Heart left ventricle (tissue), 16 donors: Measurements from ENCODE around the gene MAP4K1. TPM values are rescaled to one million over a fixed set of nuclear protein-coding genes. Genes with fewer than 3 reads are reported as not detected.
"Not testable (repeated sequence)": the region's sequence is repeated elsewhere in the genome, so short reads cannot be mapped to it uniquely, and the experiment has no call there.

Experiments
- ATAC-seq, 4 donors: fragments of 200-7000 bp; cut with Tn5 transposase; one replicate each; pipeline ENCODE4 v1.9.1; 2020 to 2022; ENCODE audit warnings: moderate library complexity in 4 of 4, mild to moderate bottlenecking in 3 of 4, moderate number of reproducible peaks in 1 of 4
- DNase-seq, 5 donors: peaks; one replicate each; pipeline ENCODE4 v3.0.0-alpha.2; 2020
- H3K27ac ChIP-seq, 12 donors: fragments of 200-600 bp; sonication (generic) in 4 of 12; one replicate each; pipeline versions ENCODE4 v1.5.0 to v1.8.0; 2016 to 2022; ENCODE audit warnings: mild to moderate bottlenecking in 2 of 12
- H3K27me3 ChIP-seq, 9 donors: fragments of 200-600 bp; sonication (generic) in 2 of 9; one replicate each; pipeline versions ENCODE4 v1.5.1 to v1.8.0; 2016 to 2022; ENCODE audit warnings: mild to moderate bottlenecking in 3 of 9
- H3K36me3 ChIP-seq, 9 donors: fragments of 200-600 bp; sonication (generic) in 2 of 9; one replicate each; pipeline versions ENCODE4 v1.5.0 to v1.8.0; 2018 to 2022; ENCODE audit warnings: mild to moderate bottlenecking in 2 of 9
- H3K4me1 ChIP-seq, 12 donors: fragments of 200-600 bp; sonication (generic) in 4 of 12; one replicate each; pipeline versions ENCODE4 v1.5.0 to v1.8.0; 2016 to 2022; ENCODE audit warnings: mild to moderate bottlenecking in 3 of 12
- H3K4me3 ChIP-seq, 12 donors: fragments of 200-600 bp; sonication (generic) in 4 of 12; one replicate each; pipeline versions ENCODE4 v1.5.0 to v1.8.0; 2017 to 2022; ENCODE audit warnings: mild to moderate bottlenecking in 9 of 12, moderate library complexity in 4 of 12
- H3K9me3 ChIP-seq, 12 donors: fragments of 200-600 bp; sonication (generic) in 4 of 12; one replicate each; pipeline versions ENCODE4 v1.5.0 to v1.8.0; 2016 to 2022; ENCODE audit warnings: mild to moderate bottlenecking in 1 of 12
- CTCF ChIP-seq, 12 donors: fragments of 200-600 bp; sonication (generic) in 4 of 12; IDR thresholded peaks; one replicate each; pipeline versions ENCODE4 v1.5.0 to v1.8.0; 2018 to 2022; ENCODE audit warnings: antibody characterized with exemption in 12 of 12, mild to moderate bottlenecking in 5 of 12
- POLR2A ChIP-seq, 2 donors: fragments of 450-650 bp; IDR thresholded peaks; one replicate each; pipeline ENCODE4 v1.6.1; 2017; ENCODE audit warnings: antibody characterized with exemption in 2 of 2, mild to moderate bottlenecking in 2 of 2, moderate library complexity in 2 of 2
- WGBS, 4 donors: extraction: QIAGEN DNeasy Blood & Tissue Kit in 2 of 4; methylation state at CpG; one replicate each; pipeline versions ENCODE4 v1.1.5 to v1.1.7; 2013 to 2018; 5-methylcytosine and 5-hydroxymethylcytosine counted together
- intact Hi-C, 10 donors: fragments of 100-400 bp; cut with DNase I; formaldehyde crosslinking; loops; one replicate each; pipeline versions ENCODE4 v1.11.1 to v1.14.2; 2022
- polyA plus RNA-seq, 2 donors: library from polyadenylated mRNA; stranded (reverse); fragments of 200-250 nt; gene quantifications; one replicate each; pipeline ENCODE4 v1.2.3, GENCODE V29; 2013
- total RNA-seq, 9 donors: library from RNA; depleted of rRNA in 2 of 9; stranded (reverse); fragments of >200 nt in 2 of 9; fragmentation: NEBNext Ultra II Directional in 3 of 9; extraction: Animal tissue kit (Norgen Biotek cat#: 25700) in 3 of 9; gene quantifications; one replicate each; pipeline versions ENCODE4 v1.1.0 to v1.2.4, GENCODE V29; 2016 to 2023
- donor health status: ischemic (EF 13 %, LVEDD 7.1; RV severe dilation, severe dysfunction).
- donor health status: healthy with polysubstance abuse.
- donor health status: DM: no; HTN: yes; CAD: no.
- donor health status: DM: no; HTN: no; CAD: no.
- donor health status: ischemic (EF 25% LVEDD 6.9; RV normal size, moderate dysfunction).
- donor health status: ischemic (EF 25% LVEDD 5.7; RV mildly dilated, moderate dysfunction).
- donor health status: healthy.
- donor health status: DM: yes; HTN: yes; CAD: no.
- donor health status: ischemic (EF 35%, LVEDD 5.7; RV mildly dilated, moderate dysfunction).
- donor health status: nonischemic (EF 11% LVEDD 7.7; RV severe dilation, severe dysfunction).
- donor health status: DM: yes; HTN: yes; CAD: no.
- donor health status: PGD.
- donor health status: ischemic (EF 29% LVEDD 5.4; RV normal size, mild dysfunction).
- donor health status: nonischemic (EF 23%, LVEDD 6.1; RV moderate dilation, normal function).

MAP4K1 gene
- total and polyA plus RNA-seq, 11 donors: 0.69 to 9.9 (median 2.7) TPM

- TF ChIP-seq CTCF (IDR thresholded peaks at IDR 0.05): peak; percentile 91 to 97 (median 95)
- TF ChIP-seq POLR2A (IDR thresholded peaks at IDR 0.05): no peak
- no peaks in the 10 kb centered on the region for H3K27me3 ChIP-seq
- H3K4me3 ChIP-seq: no peak overlapping the region
- intact Hi-C loops: loop anchor here in 9 of 10 donors (1.0 to 10.0 kb wide), 10 partner anchors 72 to 300 kb away; partner anchors contain the start of genes FAM98C (in 9 of the 9), MRPS12 (in 6 of the 9), SARS2 (in 6 of the 9) and ECH1 (in 2 of the 9)
- H3K4me1 ChIP-seq: peaks cover 0 to 34% (median 23%) of the 10 kb centered on the region in 12 donors
- 67 to 69% (median 68%) methylated on average over 15 to 17 of the region's 17 CpGs for WGBS, 4 donors
- peak in 3 of 4 donors; percentile 47 to 55 (median 50) for ATAC-seq
- no peaks in the 10 kb centered on the region for H3K9me3 ChIP-seq
- peak; percentile 64 to 87 (median 75) for DNase-seq
- peak overlapping the region in 10 of 12 donors; percentile 20 to 52 (median 38) for H3K27ac ChIP-seq
- H3K36me3 ChIP-seq: peaks cover 0 to 77% (median 62%) of the 10 kb centered on the region in 9 donors
These were observed 17.2 kb upstream of the MAP4K1 start for GRCh38 chr19:38634757-38635482.

GRCh38 chr19:38632476-38633213 lies 14.9 kb upstream of the MAP4K1 start:
- H3K27me3 ChIP-seq: no peaks in the 10 kb centered on the region
- H3K4me1 ChIP-seq: peaks cover 0 to 29% (median 21%) of the 10 kb centered on the region in 12 donors
- no peak overlapping the region for H3K27ac ChIP-seq
- TF ChIP-seq POLR2A (IDR thresholded peaks at IDR 0.05) (no peak), CTCF (IDR thresholded peaks at IDR 0.05) (no peak)
- peaks cover 0 to 85% (median 82%) of the 10 kb centered on the region in 9 donors for H3K36me3 ChIP-seq
- 89 to 91% (median 90%) methylated on average over 15 to 16 of the region's 16 CpGs for whole genome bisulfite sequencing, 4 donors
- intact Hi-C loops: loop anchor here in 8 of 10 donors (5.0 to 10.0 kb wide), 7 partner anchors 85 to 302 kb away; partner anchors contain the start of genes FAM98C (in 5 of the 8), MRPS12 (in 4 of the 8), SARS2 (in 4 of the 8) and ECH1 (in 2 of the 8)
- ATAC-seq: no peak
- no peaks in the 10 kb centered on the region for H3K9me3 ChIP-seq
- no peak for DNase-seq
- H3K4me3 ChIP-seq: no peak overlapping the region

- not testable (repeated sequence) for ATAC-seq, H3K4me3 ChIP-seq, H3K9me3 ChIP-seq, DNase-seq, H3K27me3 ChIP-seq
- intact Hi-C loops: loop anchor here in 8 of 10 donors (5.0 to 10.0 kb wide), 7 partner anchors 85 to 303 kb away; partner anchors contain the start of genes FAM98C (in 5 of the 8), MRPS12 (in 4 of the 8), SARS2 (in 4 of the 8) and ECH1 (in 2 of the 8)
- H3K4me1 ChIP-seq: peaks cover 0 to 26% (median 16%) of the 10 kb centered on the region in 12 donors
- H3K36me3 ChIP-seq: peaks cover 0 to 92% (median 89%) of the 10 kb centered on the region in 9 donors
- H3K27ac ChIP-seq: peak overlapping the region in 1 of 12 donors; percentile 28
- WGBS, 4 donors: 61 to 67% (median 64%) methylated on average over 7 of the region's 7 CpGs
These were observed 14.2 kb upstream of the MAP4K1 start for GRCh38 chr19:38631811-38632475.

- not testable (repeated sequence) for H3K27me3 ChIP-seq, H3K9me3 ChIP-seq, H3K4me3 ChIP-seq, ATAC-seq, DNase-seq
- Histone ChIP-seq H3K27ac (peak overlapping the region in 2 of 12 donors; percentile 9 to 23), H3K4me1 (peaks cover 0 to 20% (median 11%) of the 10 kb centered on the region in 12 donors), H3K36me3 (peaks cover 0 to 93% (median 90%) of the 10 kb centered on the region in 9 donors)
- WGBS, 4 donors: 59 to 69% (median 63%) methylated on average over 11 of the region's 11 CpGs
- intact Hi-C loops: loop anchor here in 8 of 10 donors (5.0 to 10.0 kb wide), 7 partner anchors 84 to 304 kb away; partner anchors contain the start of genes FAM98C (in 5 of the 8), MRPS12 (in 4 of the 8), SARS2 (in 4 of the 8) and ECH1 (in 2 of the 8)
These were observed 13.5 kb upstream of the MAP4K1 start for GRCh38 chr19:38631301-38631700.
